B cell (primary cell): ENCODE results near the gene RNF224.

Experiments
- EZH2 ChIP-seq: IDR thresholded peaks from 2 replicates; pipeline ENCODE4 v1.6.1; 2012; ENCODE audit warnings: borderline replicate concordance, low read depth, mild to moderate bottlenecking, moderate library complexity, low read length; ENCODE audit not compliant: insufficient read depth, poor library complexity, severe bottlenecking
- TF ChIP-seq, protein P1 (sequence below): fragments of 200-600 bp; IDR thresholded peaks from one replicate; pipeline ENCODE4 v1.8.0; 2022; ENCODE audit warnings: antibody characterized with exemption, mild to moderate bottlenecking

DNA sequence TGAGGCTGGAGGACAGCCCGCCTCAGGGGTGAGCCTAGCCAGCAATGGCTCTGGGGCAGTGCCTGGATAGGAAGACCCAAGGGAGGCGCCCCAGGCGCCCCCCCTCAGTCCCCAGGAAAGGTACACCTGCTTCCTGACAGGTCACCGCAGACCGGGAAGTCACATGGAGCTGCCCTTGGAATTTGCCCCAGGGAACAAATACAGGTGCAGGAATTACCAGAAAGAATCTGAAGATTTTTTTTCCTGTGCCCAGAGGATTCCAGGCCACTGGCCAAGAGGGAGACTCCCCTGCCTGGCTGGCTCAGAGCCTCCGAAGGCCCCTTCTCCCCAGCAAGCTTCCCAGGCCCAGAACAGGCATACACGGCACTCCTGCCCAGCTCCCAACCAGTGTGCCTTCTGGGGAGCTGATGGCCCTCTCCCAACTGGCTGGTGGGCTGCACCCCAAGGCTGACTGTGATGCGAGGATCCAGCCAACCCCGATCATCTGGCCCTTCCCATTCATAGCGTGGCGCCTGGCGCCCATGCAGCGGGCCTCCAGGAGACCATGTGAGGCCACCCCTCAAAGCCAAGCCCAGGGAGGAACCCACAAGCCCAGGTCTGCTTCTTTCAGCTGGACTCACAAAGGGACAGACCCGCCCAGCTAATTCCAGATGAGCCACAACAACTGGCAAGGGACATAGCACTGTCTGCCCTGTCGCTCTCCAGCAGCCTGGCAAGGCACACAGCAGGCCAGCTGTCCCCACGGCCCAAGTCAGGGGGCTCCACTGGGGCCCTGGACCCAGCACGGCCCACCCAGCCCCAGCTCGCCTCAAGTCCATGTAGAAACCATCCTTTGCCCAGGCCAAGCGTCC, 29.0 kb upstream of the RNF224 start:
- TF ChIP-seq, protein P1, sequence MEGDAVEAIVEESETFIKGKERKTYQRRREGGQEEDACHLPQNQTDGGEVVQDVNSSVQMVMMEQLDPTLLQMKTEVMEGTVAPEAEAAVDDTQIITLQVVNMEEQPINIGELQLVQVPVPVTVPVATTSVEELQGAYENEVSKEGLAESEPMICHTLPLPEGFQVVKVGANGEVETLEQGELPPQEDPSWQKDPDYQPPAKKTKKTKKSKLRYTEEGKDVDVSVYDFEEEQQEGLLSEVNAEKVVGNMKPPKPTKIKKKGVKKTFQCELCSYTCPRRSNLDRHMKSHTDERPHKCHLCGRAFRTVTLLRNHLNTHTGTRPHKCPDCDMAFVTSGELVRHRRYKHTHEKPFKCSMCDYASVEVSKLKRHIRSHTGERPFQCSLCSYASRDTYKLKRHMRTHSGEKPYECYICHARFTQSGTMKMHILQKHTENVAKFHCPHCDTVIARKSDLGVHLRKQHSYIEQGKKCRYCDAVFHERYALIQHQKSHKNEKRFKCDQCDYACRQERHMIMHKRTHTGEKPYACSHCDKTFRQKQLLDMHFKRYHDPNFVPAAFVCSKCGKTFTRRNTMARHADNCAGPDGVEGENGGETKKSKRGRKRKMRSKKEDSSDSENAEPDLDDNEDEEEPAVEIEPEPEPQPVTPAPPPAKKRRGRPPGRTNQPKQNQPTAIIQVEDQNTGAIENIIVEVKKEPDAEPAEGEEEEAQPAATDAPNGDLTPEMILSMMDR = no peak
- TF ChIP-seq EZH2 = no peak
